B cell (primary cell): ENCODE data around the gene IGSF9. TPM values are rescaled to one million over a fixed set of nuclear protein-coding genes. Genes with fewer than 3 reads are reported as not detected.

Experiments used
- ATAC-seq: fragments of 200-7000 bp; cut with Tn5 transposase; one replicate; pipeline ENCODE4 v1.10.0; 2021; ENCODE audit warnings: low read depth, mild to moderate bottlenecking, moderate number of reproducible peaks, moderate library complexity
- CTCF ChIA-PET: fragments of 350-600 bp; sonication (Branson Sonifier 250); formaldehyde crosslinking; loops from one replicate; lab custom pipeline; 2021; ENCODE audit warnings: antibody characterized with exemption, inconsistent platforms; lab: Charles Lee
- POLR2A ChIA-PET: fragments of 350-600 bp; sonication (Branson Sonifier 250); formaldehyde crosslinking; loops from one replicate; lab custom pipeline; 2021; ENCODE audit warnings: antibody characterized with exemption; lab: Charles Lee
- DNase-seq: peaks from one replicate; pipeline ENCODE4 v3.0.0; 2013
- H2AFZ ChIP-seq: 2 replicates; pipeline ENCODE4 v1.6.1; 2012; ENCODE audit warnings: mild to moderate bottlenecking, low read depth, low read length; ENCODE audit not compliant: insufficient read depth, poor library complexity, severe bottlenecking
- H3K27ac ChIP-seq, 2 donors: 1 replicate in 1 of 2; 2 replicates in 1 of 2; pipeline ENCODE4 v1.5.1; 2012 to 2013; ENCODE audit warnings: low read length in 2 of 2, mild to moderate bottlenecking in 2 of 2, moderate library complexity in 1 of 2
- H3K27me3 ChIP-seq, 4 experiments: fragments of 200-600 bp in 1 of 4; sonication (generic) in 1 of 4; replicated peaks in 1 of 4; 1 replicate in 2 of 4; 2 replicates in 2 of 4; pipeline versions ENCODE4 v1.6.1 to v1.7.0; 2013 to 2016; ENCODE audit warnings: low read length in 3 of 4, mild to moderate bottlenecking in 2 of 4, mixed read lengths in 1 of 4, moderate library complexity in 1 of 4; ENCODE audit not compliant: insufficient read depth in 4 of 4, control insufficient read depth in 3 of 4; ENCODE audit errors: control extremely low read depth in 1 of 4
- H3K36me3 ChIP-seq, 2 experiments: replicated peaks in 1 of 2; 1 replicate in 1 of 2; 2 replicates in 1 of 2; pipeline versions ENCODE4 v1.6.1 to v1.7.1; 2013; ENCODE audit warnings: low read length in 1 of 2; ENCODE audit not compliant: insufficient read depth in 2 of 2, control insufficient read depth in 1 of 2; ENCODE audit errors: control extremely low read depth in 1 of 2, extremely low read depth in 1 of 2
- H3K4me1 ChIP-seq, 2 donors: fragments of 200-600 bp in 1 of 2; sonication (generic) in 1 of 2; 1 replicate in 1 of 2; 2 replicates in 1 of 2; pipeline versions ENCODE4 v1.5.1 to v1.6.1; 2013 to 2017; ENCODE audit warnings: low read length in 2 of 2; ENCODE audit not compliant: control insufficient read depth in 2 of 2, insufficient read depth in 2 of 2
- H3K4me2 ChIP-seq: replicated peaks from 2 replicates; pipeline ENCODE3; 2012; ENCODE audit warnings: mild to moderate bottlenecking, low read depth, low read length; ENCODE audit not compliant: poor library complexity, severe bottlenecking
- H3K4me3 ChIP-seq, 5 experiments: fragments of 200-600 bp in 1 of 5; sonication (generic) in 1 of 5; 1 replicate in 3 of 5; 2 replicates in 2 of 5; pipeline versions ENCODE4 v1.5.1 to v1.7.0; 2011 to 2016; ENCODE audit warnings: low read length in 4 of 5, mild to moderate bottlenecking in 4 of 5, low read depth in 2 of 5, control low read depth in 1 of 5, moderate library complexity in 1 of 5; ENCODE audit not compliant: insufficient read depth in 1 of 5; ENCODE audit errors: control extremely low read depth in 1 of 5, extremely low read depth in 1 of 5
- H3K79me2 ChIP-seq: fragments of 200-600 bp; sonication (generic); one replicate; pipeline ENCODE4 v1.6.0; 2016; ENCODE audit warnings: low read length; ENCODE audit not compliant: control insufficient read depth, insufficient read depth
- H3K9ac ChIP-seq: fragments of 200-600 bp; sonication (generic); 2 replicates; pipeline ENCODE4 v1.6.1; 2017; ENCODE audit warnings: mild to moderate bottlenecking, low read length, moderate library complexity
- H3K9me3 ChIP-seq, 3 donors: one replicate each; pipeline versions ENCODE4 v1.6.1 to v1.7.1; 2013; ENCODE audit warnings: low read length in 2 of 3; ENCODE audit not compliant: control insufficient read depth in 2 of 3, insufficient read depth in 1 of 3; ENCODE audit errors: control extremely low read depth in 1 of 3
- H4K20me1 ChIP-seq: 2 replicates; pipeline ENCODE4 v1.6.0; 2012; ENCODE audit warnings: mild to moderate bottlenecking, low read length; ENCODE audit not compliant: insufficient read depth, control insufficient read depth, poor library complexity, severe bottlenecking
- H3K27ac Mint-ChIP-seq: one replicate; pipeline ENCODE4 v1.8.0; 2021; ENCODE audit warnings: mixed read lengths
- H3K27me3 Mint-ChIP-seq: one replicate; pipeline ENCODE4 v1.8.0; 2021; ENCODE audit warnings: mixed read lengths
- H3K4me1 Mint-ChIP-seq: one replicate; pipeline ENCODE4 v1.8.0; 2021; ENCODE audit warnings: mixed read lengths
- H3K4me3 Mint-ChIP-seq: one replicate; pipeline ENCODE4 v1.8.0; 2021; ENCODE audit warnings: mixed read lengths
- H3K9me3 Mint-ChIP-seq: one replicate; pipeline ENCODE4 v1.8.0; 2022; ENCODE audit warnings: mixed read lengths; ENCODE audit not compliant: insufficient read depth
- CTCF ChIP-seq: fragments of 200-600 bp; IDR thresholded peaks from one replicate; pipeline ENCODE4 v1.8.0; 2022; ENCODE audit warnings: antibody characterized with exemption, mild to moderate bottlenecking
- EZH2 ChIP-seq: IDR thresholded peaks from 2 replicates; pipeline ENCODE4 v1.6.1; 2012; ENCODE audit warnings: borderline replicate concordance, low read depth, mild to moderate bottlenecking, moderate library complexity, low read length; ENCODE audit not compliant: insufficient read depth, poor library complexity, severe bottlenecking
- WGBS: methylation state at CpG from one replicate; pipeline ENCODE4 v1.1.5; 2013; ENCODE audit warnings: missing lambda C conversion rate; ENCODE audit not compliant: insufficient coverage; 5-methylcytosine and 5-hydroxymethylcytosine counted together
- intact Hi-C: fragments of 100-400 bp; cut with micrococcal nuclease; formaldehyde crosslinking; loops from one replicate; pipeline ENCODE4 v1.10.0; 2022
- polyA plus RNA-seq: library from polyadenylated mRNA; depleted of rRNA; stranded (reverse); fragments of >200 nt; gene quantifications from 2 replicates; pipeline ENCODE4 v1.2.3, GENCODE V29; 2012
- total RNA-seq, 2 donors: library from RNA; stranded (reverse); fragments of 120-200 nt in 1 of 2; gene quantifications; 1 replicate in 1 of 2; 2 replicates in 1 of 2; pipeline versions ENCODE4 v1.2.3 to v1.2.4, GENCODE V29; 2013 to 2022

Gene IGSF9
- total and polyA plus RNA-seq, 2 donors (not counting 1 experiment from before 2014, with no cell fraction given): 0.36 to 0.37 TPM

DNA sequence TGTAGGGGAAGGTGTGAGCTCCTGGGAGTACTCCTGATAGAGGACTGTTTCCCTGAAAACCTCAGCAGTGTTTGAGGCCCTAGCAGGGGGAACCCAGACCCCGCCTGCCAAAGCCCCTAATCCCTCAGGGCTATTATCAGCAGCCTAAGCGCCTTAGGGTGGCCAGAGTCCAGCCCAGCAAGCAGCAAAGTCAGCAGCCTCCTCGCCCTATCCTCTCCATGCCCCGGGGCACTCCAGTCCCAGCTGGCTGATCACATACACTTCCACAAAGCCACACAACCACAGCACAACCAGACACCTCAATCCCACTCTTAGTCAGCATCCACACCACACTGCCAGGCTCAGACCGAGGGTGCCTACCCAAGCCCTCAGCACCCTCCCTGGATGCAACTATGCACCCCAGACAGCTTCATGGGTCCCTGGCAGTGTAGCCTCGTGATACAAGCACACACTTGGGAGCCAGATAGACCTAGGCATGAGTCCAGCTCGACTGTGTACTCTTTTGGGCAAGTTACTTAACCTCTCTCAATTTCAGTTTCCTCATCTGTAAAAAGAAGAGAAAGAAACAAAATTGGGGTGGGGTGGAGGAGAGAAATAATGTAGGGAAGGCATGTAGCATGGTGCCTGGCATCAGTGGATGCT is 7.1 kb downstream of the IGSF9 start:
- Histone ChIP-seq H4K20me1 (no peaks in the 10 kb centered on the region), H3K27me3 (peaks cover 0 to 3% (median 0%) of the 10 kb centered on the region in 4 experiments), H3K4me1 (peaks cover 37 to 43% of the 10 kb centered on the region in 2 donors), H3K36me3 (no peaks in the 10 kb centered on the region), H3K79me2 (no peaks in the 10 kb centered on the region), H3K9me3 (peaks cover 0 to 4% (median 0%) of the 10 kb centered on the region in 3 donors), H3K4me2 (peak overlapping the region; percentile 73), H3K27ac (no peak overlapping the region), H3K4me3 (peak overlapping the region in 1 of 5 experiments; percentile 25), H3K9ac (no peak overlapping the region), H2AFZ (peak overlapping the region; percentile 50)
- H3K9me3 Mint-ChIP-seq: no peaks in the 10 kb centered on the region
- peak overlapping the region; percentile 77 for H3K27ac Mint-ChIP-seq
- H3K4me1 Mint-ChIP-seq: peaks cover 47% of the 10 kb centered on the region
- H3K4me3 Mint-ChIP-seq: peak overlapping the region; percentile 53
- CTCF ChIA-PET: interaction anchor here (1.3 to 10.7 kb wide), 6 partner anchors 15 to 140 kb away, joined by 3 to 177 read pairs (median 11); partner anchors contain the start of genes SLAMF9 and TAGLN2
- intact Hi-C loops: loop anchor here (5.0 kb wide), 3 partner anchors 86 to 314 kb away; no protein-coding TSS in a partner anchor
- 64% methylated on average over 6 of the region's 7 CpGs for WGBS
- peaks cover 11% of the 10 kb centered on the region for H3K27me3 Mint-ChIP-seq
- TF ChIP-seq EZH2 (no peak), CTCF (no peak)
- ATAC-seq: no peak
- DNase-seq: peak; percentile 24
- POLR2A ChIA-PET: interaction anchor here (0.5 to 1.8 kb wide), 3 partner anchors 15 to 132 kb away, joined by 3 to 5 read pairs (median 4); partner anchors contain the start of gene KCNJ10
